NOMO-1 treated with dmso at 0.1 percent for 144 hours (cell line): ENCODE data around the gene PLA2G6.
"Not testable (repeated sequence)": the region's sequence is repeated elsewhere in the genome, so short reads cannot be mapped to it uniquely, and the experiment has no call there.

Source experiments
- DNase-seq: peaks from one replicate; lab custom pipeline; 2025; ENCODE audit not compliant: unreplicated experiment; lab: John Stamatoyannopoulos, UW

PLA2G6 gene

GRCh38 chr22:38169116-38169515, 12.5 kb downstream of the PLA2G6 start:
- DNase-seq, result no peak

GRCh38 chr22:38167988-38168407, 13.6 kb downstream of the PLA2G6 start:
- DNase-seq, result no peak

GRCh38 chr22:38165922-38166593, 15.6 kb downstream of the PLA2G6 start:
- no peak for DNase-seq

- DNase-seq, result no peak
Observed at GRCh38 chr22:38164551-38164918, 17.1 kb downstream of the PLA2G6 start.

GRCh38 chr22:38163844-38164550, 17.6 kb downstream of the PLA2G6 start:
- DNase-seq, result no peak

- DNase-seq, result no peak
Observed at GRCh38 chr22:38162881-38163843, 18.5 kb downstream of the PLA2G6 start.

- no peak for DNase-seq
Observed at GRCh38 chr22:38155703-38156102, 25.9 kb downstream of the PLA2G6 start.

- not testable (repeated sequence) for DNase-seq
Observed at GRCh38 chr22:38154563-38154915, 27.1 kb downstream of the PLA2G6 start.

- DNase-seq, result no peak
Observed at GRCh38 chr22:38153821-38154562, 27.6 kb downstream of the PLA2G6 start.

- no peak for DNase-seq
Observed at GRCh38 chr22:38151126-38151500, 30.5 kb downstream of the PLA2G6 start.

- DNase-seq, result no peak
Observed at GRCh38 chr22:38148245-38148644, 33.4 kb downstream of the PLA2G6 start.

GRCh38 chr22:38146166-38146565, 35.5 kb downstream of the PLA2G6 start:
- not testable (repeated sequence) for DNase-seq

- DNase-seq, result no peak
Observed at GRCh38 chr22:38144025-38144405, 37.6 kb downstream of the PLA2G6 start.

GRCh38 chr22:38142606-38143005, 39.0 kb downstream of the PLA2G6 start:
- DNase-seq, result no peak

GRCh38 chr22:38141217-38141973, 40.2 kb downstream of the PLA2G6 start:
- no peak for DNase-seq

- DNase-seq, result no peak
Observed at GRCh38 chr22:38139901-38140300, 41.7 kb downstream of the PLA2G6 start.

GRCh38 chr22:38138961-38139360, 42.7 kb downstream of the PLA2G6 start:
- no peak for DNase-seq

GRCh38 chr22:38137876-38138687, 43.5 kb downstream of the PLA2G6 start:
- no peak for DNase-seq

- no peak for DNase-seq
Observed at GRCh38 chr22:38136607-38137006, 45.0 kb downstream of the PLA2G6 start.
